HG02763 (cell line): ENCODE measurements around the gene CADM1.

Experiments
- ATAC-seq: cut with Tn5 transposase; IDR thresholded peaks from one replicate; pipeline ENCODE4 v1.9.1; 2021; ENCODE audit warnings: mild to moderate bottlenecking, moderate library complexity; ENCODE audit not compliant: unreplicated experiment

Gene CADM1

DNA sequence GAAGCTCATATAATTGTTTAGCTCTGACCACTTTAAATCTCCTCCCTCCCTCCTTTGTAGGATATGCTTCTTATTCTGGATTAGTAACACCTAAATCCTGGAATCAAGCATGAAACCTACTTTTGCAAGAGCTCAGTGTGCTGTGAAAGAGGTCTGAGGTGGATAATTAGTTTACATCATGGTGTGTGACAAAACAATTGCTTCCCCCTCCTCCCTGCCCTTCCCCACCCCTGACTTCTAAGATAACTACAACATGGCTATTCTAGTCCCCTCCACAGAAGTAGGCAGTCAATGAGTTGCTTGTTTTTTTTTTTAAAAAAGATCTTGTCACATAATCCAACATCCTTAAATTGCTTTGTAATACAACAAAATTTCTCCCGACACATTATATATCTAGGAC lies 314.0 kb downstream of the CADM1 start:
- ATAC-seq: no peak

DNA sequence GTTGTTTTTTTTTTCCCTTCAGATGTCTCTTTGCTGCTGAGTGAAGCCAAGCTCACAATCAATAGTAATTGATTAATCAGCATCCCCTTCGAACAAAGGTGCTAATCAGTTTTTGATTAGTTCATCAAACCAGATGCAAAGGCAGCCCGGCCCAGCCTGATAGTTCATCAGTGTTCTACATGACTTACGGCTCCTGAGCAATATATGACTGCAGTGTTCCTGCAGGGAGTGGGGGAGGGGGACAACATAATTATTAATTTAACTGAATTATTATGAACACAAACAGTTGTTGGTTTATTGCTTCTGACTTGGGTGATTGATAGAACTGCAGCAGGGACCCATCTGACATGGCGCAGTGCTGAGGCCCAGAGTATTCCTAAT lies 315.3 kb downstream of the CADM1 start:
- no peak for ATAC-seq

DNA sequence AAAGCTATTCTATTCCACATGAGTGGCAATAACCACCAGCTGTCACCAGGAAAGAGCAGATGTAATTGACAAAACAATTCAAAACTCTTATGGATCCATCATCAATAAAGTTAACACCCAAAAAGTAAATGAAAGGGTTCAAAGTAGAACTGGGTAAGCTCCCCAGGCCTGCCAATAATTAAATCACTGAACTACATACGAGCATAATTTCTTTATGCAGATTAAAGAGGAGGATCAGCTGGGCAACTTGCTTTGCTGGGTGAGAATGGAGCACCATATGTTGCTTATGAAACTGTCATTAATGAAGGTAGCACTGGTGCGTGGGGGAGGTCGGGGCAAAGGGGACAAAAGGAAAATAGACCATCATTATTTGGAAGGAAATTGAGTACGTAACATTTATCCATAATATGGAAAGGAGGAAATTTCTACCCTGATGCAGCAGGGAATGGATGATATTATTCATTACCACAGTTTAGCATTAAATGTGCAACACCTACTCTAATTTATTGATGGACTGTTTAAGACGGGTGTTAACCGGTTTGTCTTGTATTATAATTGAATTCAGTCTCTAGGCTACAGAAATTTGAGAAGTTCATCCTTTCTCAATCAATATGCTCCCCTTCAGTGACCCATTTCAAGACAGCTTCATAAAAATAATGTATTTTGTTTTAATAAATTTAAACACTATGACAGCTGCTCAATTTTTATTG lies 315.9 kb downstream of the CADM1 start:
- no peak for ATAC-seq

DNA sequence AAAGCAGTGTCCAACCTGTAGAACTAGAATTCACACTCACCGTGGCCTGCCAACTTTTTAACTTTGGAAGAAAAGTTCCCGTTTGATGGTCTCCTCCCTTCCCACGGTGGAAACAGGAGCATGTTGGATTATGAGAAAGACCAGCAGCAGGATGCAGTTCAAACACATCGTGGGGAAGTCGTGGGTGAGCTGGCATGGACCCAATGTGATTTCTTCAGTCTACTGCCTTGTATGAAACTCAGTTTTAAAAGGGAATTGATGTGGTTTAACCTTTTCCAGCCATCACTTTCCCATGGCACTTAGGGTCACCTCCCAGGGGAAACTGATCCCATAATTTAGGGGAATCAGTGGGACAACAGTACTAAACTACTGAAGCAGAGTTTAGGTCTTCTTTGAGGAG lies 318.3 kb downstream of the CADM1 start:
- no peak for ATAC-seq

DNA sequence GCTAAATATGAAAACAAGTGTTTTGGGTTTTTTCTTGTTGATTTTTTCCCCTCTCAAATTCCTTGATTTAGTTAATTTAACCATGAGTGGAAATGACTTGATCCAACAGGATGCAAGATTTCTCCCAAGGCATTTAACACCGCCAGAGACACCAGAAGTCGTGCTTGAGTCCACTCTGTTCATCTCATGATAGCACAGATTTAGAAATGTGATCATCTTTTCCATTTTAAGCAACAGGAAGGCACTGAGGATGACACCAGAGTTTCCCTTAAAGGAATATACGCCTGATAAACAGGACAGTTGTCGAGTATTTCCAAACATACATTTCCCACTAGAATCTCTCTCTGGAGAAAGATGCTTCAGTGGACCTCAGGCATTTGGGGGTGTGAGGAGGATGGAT lies 318.7 kb downstream of the CADM1 start:
- no peak for ATAC-seq

DNA sequence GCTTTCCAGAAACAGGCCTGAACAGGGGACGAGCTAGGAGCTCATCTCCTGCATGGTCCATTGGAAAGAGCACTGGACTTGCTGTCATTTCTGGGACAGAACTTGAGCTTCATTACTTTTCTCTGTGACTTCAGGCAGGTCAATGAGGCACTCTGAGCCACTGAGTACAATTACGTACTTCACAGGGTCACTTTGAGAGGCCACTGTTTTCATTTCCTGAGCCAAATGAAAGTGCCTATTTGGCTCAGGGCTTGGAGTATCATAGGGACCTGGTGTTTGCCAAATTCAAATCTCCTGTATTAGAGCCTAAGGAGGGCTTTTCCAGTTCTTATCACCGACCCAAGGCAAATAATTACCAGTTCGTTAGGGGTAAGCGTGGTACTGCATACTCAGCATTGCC lies 319.3 kb downstream of the CADM1 start:
- ATAC-seq: no peak

DNA sequence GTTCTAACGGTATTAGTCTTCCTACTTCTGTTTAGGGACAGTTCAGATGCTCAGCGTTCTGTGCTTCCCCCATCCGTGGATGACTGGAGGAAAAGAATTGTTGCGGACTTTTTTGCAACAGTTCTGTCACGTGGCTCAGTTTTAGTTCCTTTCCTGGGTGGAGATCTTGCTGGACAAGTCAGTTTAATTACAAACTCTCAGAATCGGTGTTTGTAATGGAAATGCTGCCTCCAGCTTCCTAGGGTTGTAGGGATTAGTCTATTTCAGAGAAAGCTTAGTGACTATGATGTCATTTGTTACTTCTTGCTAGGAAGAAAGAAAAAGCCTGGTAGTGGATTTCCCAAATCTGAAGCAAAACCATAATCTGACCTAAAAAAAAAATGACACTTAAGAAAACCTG lies 320.4 kb downstream of the CADM1 start:
- no peak for ATAC-seq

DNA sequence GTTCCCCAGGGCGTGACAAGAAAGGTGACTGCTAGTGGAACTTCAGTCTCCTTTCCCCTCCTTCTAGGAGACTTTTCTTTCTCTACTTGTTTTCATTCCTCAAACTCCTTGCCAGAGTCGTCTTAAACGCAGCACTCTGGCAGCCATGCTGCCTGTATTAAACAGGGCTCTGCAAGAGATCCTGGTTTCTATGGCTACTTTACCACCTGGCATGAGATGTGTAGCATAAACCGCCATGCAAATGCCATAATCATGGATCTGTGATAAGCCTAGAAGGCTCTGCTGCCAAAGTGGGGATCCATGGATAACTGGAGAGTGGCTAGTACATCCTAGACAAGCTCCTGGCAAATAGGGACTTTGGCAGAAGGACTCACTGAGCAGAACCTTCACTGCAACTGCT lies 321.1 kb downstream of the CADM1 start:
- no peak for ATAC-seq

DNA sequence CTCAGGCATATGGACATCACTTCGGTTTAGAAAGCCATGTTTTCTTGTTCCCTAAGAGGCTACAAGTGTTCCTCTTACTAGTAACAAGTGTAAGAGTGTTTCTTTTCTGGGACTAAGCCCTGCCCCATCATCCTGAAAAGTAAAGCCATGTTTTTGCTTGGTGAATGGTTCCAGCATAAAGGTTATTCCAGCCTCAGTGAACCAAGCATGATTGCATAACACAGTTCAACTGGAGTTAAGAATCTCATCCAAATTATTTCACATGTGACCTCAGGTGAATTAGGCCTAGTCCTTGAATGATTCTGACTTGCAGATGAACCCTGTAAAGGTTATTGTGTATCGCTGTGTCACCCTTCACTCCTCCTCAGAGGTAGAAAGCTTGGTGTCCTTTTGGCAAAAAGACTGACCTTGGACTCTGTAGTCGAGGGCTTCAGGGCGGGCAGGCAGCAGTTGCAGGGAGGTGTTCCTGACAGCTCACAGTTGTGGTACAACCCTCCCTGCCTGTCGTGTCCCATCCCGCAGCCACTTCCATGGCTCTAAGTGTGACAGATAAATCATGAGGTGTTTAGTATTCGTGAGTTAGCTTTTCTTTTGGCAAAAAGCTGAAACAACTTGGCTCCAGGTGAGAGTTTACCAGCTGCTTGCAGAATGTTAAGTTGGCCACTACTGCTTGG lies 321.8 kb downstream of the CADM1 start:
- ATAC-seq: no peak

DNA sequence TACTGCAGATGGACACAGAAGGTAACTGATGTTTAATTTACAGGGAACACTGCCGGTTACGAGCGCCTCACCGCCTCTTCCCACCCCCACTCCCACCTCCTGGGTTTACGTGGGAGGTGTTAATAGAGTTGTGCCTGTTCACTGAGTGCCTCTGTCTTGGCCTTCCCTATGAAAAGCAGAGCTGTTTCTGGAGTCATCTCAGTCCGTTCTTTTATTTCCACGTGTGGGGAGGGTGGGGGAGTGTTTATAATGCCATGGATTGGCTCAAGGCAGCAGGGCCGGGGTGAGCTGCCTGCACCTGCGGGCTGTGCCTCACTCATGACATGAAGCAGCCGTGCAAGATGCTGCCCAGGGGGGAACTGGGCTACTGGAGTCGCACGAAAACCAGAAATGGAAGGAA lies 322.7 kb downstream of the CADM1 start:
- ATAC-seq: no peak

DNA sequence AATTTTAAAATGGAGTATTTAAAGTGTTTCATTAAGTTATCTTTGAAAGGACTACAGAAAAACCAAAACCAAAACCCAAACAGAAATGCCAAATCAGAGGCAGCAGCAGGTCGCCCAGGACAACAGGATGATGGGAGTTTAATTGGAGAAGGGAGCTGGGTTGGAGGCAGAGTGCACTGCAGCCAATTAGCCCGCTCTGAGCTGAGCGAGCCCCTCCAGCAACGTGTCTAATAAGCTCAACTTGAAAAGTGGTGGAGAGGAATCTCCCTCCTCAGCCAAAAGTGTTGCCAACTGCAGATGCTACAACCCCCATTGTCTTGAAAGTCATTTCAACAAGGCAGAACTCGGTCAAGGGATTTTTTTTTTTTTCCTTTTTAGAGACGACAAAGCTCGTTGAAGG lies 323.9 kb downstream of the CADM1 start:
- no peak for ATAC-seq

DNA sequence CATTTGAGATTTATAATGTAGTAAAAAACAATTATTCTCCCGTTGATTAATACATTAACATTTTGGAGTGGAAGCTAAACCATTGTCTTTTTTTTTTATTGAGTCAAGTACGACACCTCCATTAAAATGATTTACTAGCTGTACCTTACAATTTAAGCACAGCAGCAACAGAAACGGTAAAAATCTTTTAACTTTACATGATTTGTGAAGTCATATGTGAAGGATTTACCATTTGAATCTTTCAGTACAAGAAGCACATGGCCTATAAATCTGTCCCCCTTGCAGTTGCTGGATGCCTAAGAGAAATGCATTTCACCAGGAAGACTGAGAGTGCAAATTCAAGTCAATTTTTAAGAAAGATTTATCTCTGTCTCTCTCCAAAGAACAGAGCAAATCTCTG lies 324.6 kb downstream of the CADM1 start:
- ATAC-seq: no peak

DNA sequence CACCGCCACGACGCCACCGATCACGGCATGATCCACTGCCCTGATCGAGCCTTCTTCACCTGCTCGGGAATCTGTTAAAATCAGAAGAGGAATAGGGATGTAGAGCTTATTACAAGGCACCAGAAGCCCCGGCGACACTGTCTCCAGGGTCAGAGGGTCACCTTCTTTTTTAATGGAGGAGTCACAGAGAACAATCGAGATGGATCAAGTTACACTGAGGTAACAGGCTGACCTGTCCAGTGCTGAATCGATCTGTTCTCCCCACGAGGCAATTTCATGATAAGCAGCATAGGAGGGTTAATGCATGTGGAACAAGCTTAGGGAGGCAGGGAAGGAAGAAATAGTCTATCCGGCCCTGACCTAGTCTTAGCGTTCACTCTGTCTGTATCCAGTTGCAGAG lies 325.5 kb downstream of the CADM1 start:
- no peak for ATAC-seq

DNA sequence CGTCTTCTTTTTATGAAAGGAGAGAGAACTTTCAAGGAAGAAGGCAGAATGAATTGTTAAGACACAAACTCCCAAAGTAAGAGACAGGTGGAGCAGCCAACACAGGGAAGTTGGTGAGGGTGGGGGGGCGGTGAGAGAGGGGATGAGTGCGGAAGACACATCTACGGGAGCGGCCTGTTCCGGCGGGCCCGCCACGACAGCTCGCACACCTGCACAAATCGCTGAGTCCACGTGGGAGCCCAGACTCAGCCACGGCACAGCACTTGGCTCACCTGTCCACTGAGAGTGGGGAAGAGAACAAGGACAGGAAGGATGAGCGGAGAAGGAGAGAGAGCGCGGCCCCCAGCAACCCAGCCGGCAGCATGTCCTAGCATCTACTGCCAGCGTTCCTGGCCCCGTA lies 331.1 kb downstream of the CADM1 start:
- ATAC-seq: no peak

DNA sequence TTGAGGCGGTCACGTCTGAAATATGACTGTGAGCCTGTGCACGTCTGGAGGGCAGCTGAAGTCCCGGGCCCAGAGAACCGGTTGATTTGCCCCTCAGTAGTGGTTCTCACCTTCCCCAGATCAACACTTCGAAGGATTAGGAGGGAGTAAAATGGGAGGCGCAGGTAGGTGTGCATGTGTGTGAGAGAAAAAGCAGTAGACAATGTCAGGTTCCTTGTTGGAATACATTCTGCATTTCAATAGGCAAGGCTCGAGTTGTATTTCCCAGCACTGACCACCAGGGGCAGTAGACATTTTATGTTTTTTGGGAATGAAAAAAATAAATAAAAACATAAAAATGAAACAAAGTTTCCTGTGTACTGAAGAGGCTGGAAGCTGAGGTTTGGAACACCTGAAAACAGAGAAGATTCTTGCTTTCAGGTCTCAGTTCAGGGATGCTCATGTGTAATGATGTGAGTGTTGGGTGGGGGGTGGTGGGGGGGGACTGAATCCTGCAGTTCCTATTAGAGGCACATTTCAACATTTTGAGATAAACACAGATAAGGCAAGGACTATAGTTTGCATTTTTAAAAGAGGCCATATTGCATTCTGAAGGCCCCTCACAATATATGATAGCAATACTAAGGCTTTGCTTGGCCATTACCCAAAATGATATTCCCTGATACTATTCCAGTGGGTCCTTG lies 333.9 kb downstream of the CADM1 start:
- ATAC-seq: no peak

DNA sequence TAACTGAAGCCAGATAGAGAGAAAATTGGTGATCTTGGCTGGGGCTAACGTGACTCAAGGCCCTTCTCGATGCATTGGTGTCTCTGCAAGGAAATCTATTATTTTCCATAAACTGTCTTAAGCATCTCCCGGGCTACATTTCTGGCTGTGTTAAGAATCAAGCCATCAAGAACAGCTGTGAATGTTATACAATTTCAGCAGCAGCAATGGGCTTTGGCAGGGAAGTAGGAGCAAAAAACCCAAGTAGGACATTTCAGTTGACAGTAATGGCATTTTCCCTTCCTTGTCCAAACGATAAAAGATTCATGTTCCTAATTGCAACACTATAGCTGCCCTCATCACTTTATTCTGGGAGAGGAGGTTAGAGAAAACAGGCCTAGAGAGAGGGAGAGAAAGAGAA lies 335.0 kb downstream of the CADM1 start:
- no peak for ATAC-seq

DNA sequence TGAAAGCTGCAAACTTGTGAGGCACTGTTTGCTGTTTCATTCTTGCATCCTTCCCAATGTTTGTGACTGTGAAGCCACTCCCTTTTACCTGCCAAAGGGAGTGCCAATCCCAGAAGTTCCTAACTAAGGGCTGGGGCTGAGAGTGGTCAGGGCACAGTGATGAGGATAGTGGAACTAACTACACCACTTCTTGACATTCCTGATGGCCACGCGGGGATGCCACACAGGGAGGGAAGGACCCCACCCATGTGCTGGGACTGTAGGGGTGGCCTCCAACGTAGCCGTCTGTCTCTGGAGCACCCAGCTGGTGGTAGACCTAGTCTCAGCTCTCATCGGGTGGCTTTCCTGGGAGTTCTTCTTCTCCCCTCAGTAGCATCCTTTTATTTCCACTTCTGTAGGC lies 335.5 kb downstream of the CADM1 start:
- no peak for ATAC-seq

DNA sequence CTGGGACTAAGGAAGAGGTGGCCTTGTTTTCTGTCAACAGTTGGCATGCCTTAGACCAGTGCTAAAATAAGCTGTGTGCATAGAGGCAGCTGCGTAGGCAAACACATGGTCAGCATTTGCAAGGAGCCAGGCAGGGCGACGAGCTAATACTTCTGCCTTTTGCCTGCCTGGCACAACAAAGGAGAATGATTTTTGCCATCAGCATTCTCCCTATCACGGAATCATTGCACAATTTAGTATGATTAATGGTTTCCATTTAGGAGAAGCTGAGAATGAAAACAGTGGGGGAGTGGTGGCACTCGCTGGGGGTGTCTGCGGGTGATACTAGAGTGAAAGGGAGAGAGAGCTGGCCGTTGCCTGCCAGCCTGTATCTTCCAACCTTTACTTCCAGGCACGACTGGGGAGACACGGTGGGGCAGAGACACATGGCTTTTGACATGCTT lies 336.0 kb downstream of the CADM1 start:
- ATAC-seq: no peak

DNA sequence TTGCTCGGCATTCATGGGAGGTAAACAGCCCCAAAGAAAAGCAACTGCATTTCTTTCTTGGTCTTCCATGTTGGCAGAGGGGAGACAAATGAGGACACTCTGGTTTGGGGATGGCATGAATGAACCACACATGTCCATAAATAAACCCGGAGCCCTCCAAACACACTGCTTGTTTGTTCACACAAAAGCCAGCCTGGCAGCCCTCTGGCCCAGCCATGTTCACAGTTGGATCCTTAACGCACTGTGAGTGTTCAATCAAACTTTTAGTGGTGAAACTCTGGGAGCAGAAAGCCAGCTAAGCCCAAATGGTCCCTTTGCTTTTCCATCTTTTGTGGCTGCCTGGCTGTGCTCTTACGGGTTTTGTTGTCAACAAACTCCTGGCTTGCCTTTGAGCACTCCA lies 336.8 kb downstream of the CADM1 start:
- no peak for ATAC-seq

DNA sequence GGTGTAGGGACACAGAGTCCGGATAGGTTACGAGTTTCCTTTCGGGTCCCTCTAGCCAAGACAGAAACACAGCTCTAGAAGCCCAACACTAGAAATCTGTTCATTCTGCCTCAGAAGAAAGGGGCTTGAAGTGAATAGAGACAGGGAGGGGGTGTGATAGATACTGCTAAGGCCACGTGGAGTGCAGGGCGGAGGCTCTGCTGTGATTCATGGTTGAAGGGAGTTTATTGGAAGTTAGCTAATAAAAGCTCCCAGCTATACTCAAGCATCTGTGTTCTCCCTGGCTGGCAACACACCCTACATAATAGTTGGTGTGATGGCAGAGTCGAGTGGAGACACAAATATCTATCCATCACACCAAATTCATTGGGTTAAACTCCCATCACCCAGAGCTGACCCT lies 337.4 kb downstream of the CADM1 start:
- ATAC-seq: no peak

DNA sequence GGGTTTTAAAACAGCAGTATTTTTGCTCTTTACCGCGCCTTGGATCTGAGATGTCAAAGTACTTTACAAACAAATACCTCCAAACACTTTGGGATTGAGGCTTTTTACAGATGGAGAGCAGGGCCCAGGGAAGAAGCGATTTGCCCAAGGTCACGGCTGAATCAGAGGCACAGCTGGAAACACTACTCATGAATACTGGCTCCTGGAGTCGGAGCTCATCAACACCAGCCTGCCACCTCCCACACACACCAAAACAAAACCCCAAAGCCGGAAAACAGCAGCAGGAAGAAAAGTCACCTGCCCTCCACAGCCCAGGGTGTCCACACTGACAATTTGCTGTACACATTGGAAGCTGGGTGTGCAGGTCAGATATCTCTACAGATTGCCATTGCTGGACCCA lies 339.4 kb downstream of the CADM1 start:
- ATAC-seq: no peak

DNA sequence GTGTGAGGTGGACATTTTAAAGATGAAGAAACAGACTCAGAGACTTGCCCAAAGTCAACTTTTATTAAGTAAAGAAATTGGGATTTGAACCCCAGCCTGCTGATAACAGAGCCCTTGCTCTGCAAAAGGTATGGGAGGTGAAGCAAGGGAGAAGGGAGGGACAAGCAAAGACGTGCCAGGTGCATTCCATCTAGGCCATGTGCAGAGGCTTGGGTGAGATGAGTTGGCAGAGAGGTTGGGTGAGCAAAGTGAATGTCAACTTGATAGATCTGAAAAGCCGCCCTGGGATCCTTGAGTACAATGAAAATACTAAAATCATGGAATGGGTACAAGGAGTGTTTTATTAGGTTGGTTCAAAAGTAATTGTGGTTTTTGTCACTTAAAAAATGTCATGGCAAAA lies 341.3 kb downstream of the CADM1 start:
- no peak for ATAC-seq
